ENCODE measurements around the gene ADAMTS8. TPM values are rescaled to one million over a fixed set of nuclear protein-coding genes. Genes with fewer than 3 reads are reported as not detected.

The ADAMTS8 gene
- polyA plus RNA-seq, 1 donor (not counting 4 experiments of a cell fraction or from before 2014, with no cell fraction given), result not detected

DNA sequence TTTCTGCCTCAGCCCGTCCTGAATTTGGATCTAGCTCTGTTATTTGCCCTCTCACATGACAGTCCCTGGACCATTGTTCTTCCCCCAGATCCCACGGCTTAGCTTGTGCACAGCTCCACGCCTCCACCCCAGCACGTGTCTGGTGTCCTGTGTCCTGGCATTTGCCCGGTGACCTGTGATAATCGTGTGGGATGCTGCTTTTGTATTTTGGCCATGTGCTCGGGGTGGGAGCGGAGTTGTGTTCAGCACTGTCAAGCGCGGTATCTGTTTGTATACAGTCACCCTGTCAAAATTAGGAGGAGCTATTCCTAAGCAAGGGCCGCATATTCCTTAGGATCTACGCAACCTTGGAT, 11.9 kb downstream of the ADAMTS8 start:
- dilution Hi-C loops (cut with MboI; ENCODE audit: extremely low pct_ligation_motif_present, low sequenced_read_pairs), result no loop called here

DNA sequence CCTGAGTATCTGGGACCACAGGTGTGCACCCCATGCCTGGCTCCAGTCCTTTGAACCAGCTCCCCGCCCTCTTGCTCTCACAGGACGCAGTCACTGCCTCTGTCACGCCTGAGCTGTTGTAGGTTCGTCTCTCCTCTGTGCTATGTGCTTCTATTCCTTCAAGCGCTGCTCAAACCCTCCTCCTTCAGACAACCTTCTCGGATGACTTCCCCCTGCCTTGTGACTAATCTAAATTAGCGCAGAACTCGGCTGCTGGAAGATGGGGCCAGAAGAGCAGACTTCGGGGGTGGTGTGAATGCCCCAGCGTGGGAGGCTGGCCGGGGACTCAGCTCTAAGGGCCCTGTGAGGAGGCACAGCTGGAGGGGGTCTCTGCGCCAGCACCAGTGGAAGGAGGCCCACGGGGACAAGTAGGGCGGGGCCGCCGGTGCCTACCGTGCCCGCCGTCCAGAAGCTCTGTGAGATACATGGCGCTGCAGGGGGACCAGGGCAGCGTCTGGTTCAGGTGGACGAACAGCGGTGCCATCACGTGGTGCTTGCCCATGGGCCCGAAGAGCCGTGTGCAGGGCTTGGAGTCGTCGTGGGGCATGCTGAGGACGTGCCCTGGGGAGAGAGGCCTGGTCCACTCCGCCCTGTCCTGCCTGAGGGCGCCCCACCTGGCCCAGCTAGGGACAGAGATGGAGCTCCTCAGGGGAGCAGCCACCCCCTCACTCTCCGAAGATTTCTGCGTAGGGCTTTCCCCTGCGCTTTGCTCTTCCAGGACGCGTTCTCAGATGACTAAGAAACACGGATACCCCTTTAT, 12.5 kb downstream of the ADAMTS8 start:
- Histone ChIP-seq H3K36me3 (ENCODE audit: control insufficient read depth in 2 of 2, extremely low read depth in 1 of 2, insufficient read depth in 2 of 2, low read length in 2 of 2) (no peaks in the 10 kb centered on the region), H3K27ac (ENCODE audit: control insufficient read depth, insufficient read depth, low read length) (no peak overlapping the region), H2AFZ (ENCODE audit: control insufficient read depth, low read length) (no peak overlapping the region), H3K9ac (ENCODE audit: control insufficient read depth, extremely low read depth, insufficient read depth, low read length) (no peak overlapping the region), H3K9me3 (ENCODE audit: control insufficient read depth, low read depth, low read length) (no peaks in the 10 kb centered on the region), H3K27me3 (ENCODE audit: control insufficient read depth, extremely low read depth, insufficient read depth, low read length) (peaks cover 7% of the 10 kb centered on the region), H3K4me3 (ENCODE audit: control insufficient read depth in 2 of 3, extremely low read depth in 1 of 3, insufficient read depth in 2 of 3, low read depth in 1 of 3, low read length in 3 of 3) (no peak overlapping the region), H3K4me1 (ENCODE audit: control insufficient read depth, extremely low read depth, insufficient read depth, low read length) (peaks cover 25% of the 10 kb centered on the region), H4K20me1 (ENCODE audit: control insufficient read depth, extremely low read depth, insufficient read depth, low read length) (peaks cover 5% of the 10 kb centered on the region), H3K4me2 (ENCODE audit: control insufficient read depth, extremely low read depth, insufficient read depth, low read depth, low read length) (no peak overlapping the region), H3K9me1 (ENCODE audit: control insufficient read depth, extremely low read depth, insufficient read depth, low read length) (no peaks in the 10 kb centered on the region), H3K79me2 (ENCODE audit: control insufficient read depth, insufficient read depth, low read length) (no peaks in the 10 kb centered on the region)
- FAIRE-seq (no peak), DNase-seq (ENCODE audit: low read depth, low spot score) (no peak)
- dilution Hi-C loops (cut with MboI; ENCODE audit: extremely low pct_ligation_motif_present, low sequenced_read_pairs), result no loop called here
- TF ChIP-seq, protein P1, sequence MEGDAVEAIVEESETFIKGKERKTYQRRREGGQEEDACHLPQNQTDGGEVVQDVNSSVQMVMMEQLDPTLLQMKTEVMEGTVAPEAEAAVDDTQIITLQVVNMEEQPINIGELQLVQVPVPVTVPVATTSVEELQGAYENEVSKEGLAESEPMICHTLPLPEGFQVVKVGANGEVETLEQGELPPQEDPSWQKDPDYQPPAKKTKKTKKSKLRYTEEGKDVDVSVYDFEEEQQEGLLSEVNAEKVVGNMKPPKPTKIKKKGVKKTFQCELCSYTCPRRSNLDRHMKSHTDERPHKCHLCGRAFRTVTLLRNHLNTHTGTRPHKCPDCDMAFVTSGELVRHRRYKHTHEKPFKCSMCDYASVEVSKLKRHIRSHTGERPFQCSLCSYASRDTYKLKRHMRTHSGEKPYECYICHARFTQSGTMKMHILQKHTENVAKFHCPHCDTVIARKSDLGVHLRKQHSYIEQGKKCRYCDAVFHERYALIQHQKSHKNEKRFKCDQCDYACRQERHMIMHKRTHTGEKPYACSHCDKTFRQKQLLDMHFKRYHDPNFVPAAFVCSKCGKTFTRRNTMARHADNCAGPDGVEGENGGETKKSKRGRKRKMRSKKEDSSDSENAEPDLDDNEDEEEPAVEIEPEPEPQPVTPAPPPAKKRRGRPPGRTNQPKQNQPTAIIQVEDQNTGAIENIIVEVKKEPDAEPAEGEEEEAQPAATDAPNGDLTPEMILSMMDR (optimal IDR thresholded peaks at IDR 0.05 in 1 of 3, IDR thresholded peaks at IDR 0.05 in 1 of 3, conservative IDR thresholded peaks at IDR 0.05 in 1 of 3; ENCODE audit: extremely low read depth in 1 of 3, insufficient read depth in 2 of 3, low read length in 3 of 3), result no peak
- TF ChIP-seq EZH2 (IDR thresholded peaks at IDR 0.05; ENCODE audit: low read length), result no peak

More for the DNA sequence above, 11.9 kb downstream of the ADAMTS8 start:
- H4K20me1 ChIP-seq (ENCODE audit: control insufficient read depth, extremely low read depth, insufficient read depth, low read length), result peaks cover 5% of the 10 kb centered on the region
- DNase-seq (ENCODE audit: low read depth, low spot score) (no peak), FAIRE-seq (no peak)
- no peaks in the 10 kb centered on the region for H3K9me1 ChIP-seq (ENCODE audit: control insufficient read depth, extremely low read depth, insufficient read depth, low read length)
- no peaks in the 10 kb centered on the region for H3K9me3 ChIP-seq (ENCODE audit: control insufficient read depth, low read depth, low read length)
- no peak overlapping the region for H3K9ac ChIP-seq (ENCODE audit: control insufficient read depth, extremely low read depth, insufficient read depth, low read length)
- TF ChIP-seq, protein P1 (optimal IDR thresholded peaks at IDR 0.05 in 1 of 3, IDR thresholded peaks at IDR 0.05 in 1 of 3, conservative IDR thresholded peaks at IDR 0.05 in 1 of 3; ENCODE audit: extremely low read depth in 1 of 3, insufficient read depth in 2 of 3, low read length in 3 of 3), result no peak
- no peak for TF ChIP-seq EZH2 (IDR thresholded peaks at IDR 0.05; ENCODE audit: low read length)
- H3K4me2 ChIP-seq (ENCODE audit: control insufficient read depth, extremely low read depth, insufficient read depth, low read depth, low read length), result no peak overlapping the region
- peaks cover 11% of the 10 kb centered on the region for H3K27me3 ChIP-seq (ENCODE audit: control insufficient read depth, extremely low read depth, insufficient read depth, low read length)
- no peak overlapping the region for H3K4me3 ChIP-seq (ENCODE audit: control insufficient read depth in 2 of 3, extremely low read depth in 1 of 3, insufficient read depth in 2 of 3, low read depth in 1 of 3, low read length in 3 of 3)
- no peaks in the 10 kb centered on the region for H3K79me2 ChIP-seq (ENCODE audit: control insufficient read depth, insufficient read depth, low read length)
- H2AFZ ChIP-seq (ENCODE audit: control insufficient read depth, low read length), result no peak overlapping the region
- H3K4me1 ChIP-seq (ENCODE audit: control insufficient read depth, extremely low read depth, insufficient read depth, low read length), result peaks cover 25% of the 10 kb centered on the region
- H3K27ac ChIP-seq (ENCODE audit: control insufficient read depth, insufficient read depth, low read length), result no peak overlapping the region
- H3K36me3 ChIP-seq (ENCODE audit: control insufficient read depth in 2 of 2, extremely low read depth in 1 of 2, insufficient read depth in 2 of 2, low read length in 2 of 2), result no peaks in the 10 kb centered on the region
